Ishikawa (cell line): ENCODE measurements around the gene MAVS.
A peak's percentile ranks its signal among the peaks of the same experiment; 100 is the strongest.

ENCODE experiments used
- CEBPB ChIP-seq: IDR thresholded peaks from 2 replicates; pipeline ENCODE4 v1.6.1; 2012
- CREB1 ChIP-seq: IDR thresholded peaks from 2 replicates; pipeline ENCODE4 v1.6.1; 2012; ENCODE audit warnings: low read depth
- EGR1 ChIP-seq: IDR thresholded peaks from 2 replicates; pipeline ENCODE4 v1.6.1; 2012
- EP300 ChIP-seq: IDR thresholded peaks from 2 replicates; pipeline ENCODE4 v1.6.1; 2012; ENCODE audit warnings: borderline replicate concordance
- FOXM1 ChIP-seq: IDR thresholded peaks from 2 replicates; pipeline ENCODE4 v1.6.1; 2012; ENCODE audit warnings: low read depth, borderline replicate concordance
- MAX ChIP-seq: IDR thresholded peaks from 2 replicates; pipeline ENCODE4 v1.6.1; 2012
- NFIC ChIP-seq: IDR thresholded peaks from 2 replicates; pipeline ENCODE4 v1.6.1; 2012
- RAD21 ChIP-seq: IDR thresholded peaks from 2 replicates; pipeline ENCODE4 v1.6.1; 2012; ENCODE audit warnings: low read depth
- REST ChIP-seq: IDR thresholded peaks from 2 replicates; pipeline ENCODE4 v1.6.1; 2012; ENCODE audit warnings: low read depth, mild to moderate bottlenecking
- TAF1 ChIP-seq: IDR thresholded peaks from 2 replicates; pipeline ENCODE4 v1.6.1; 2012; ENCODE audit warnings: low read depth, mild to moderate bottlenecking
- TCF12 ChIP-seq: IDR thresholded peaks from 2 replicates; pipeline ENCODE4 v1.6.1; 2012; ENCODE audit warnings: low read depth
- TEAD4 ChIP-seq: IDR thresholded peaks from 2 replicates; pipeline ENCODE4 v1.6.1; 2012
- USF1 ChIP-seq: IDR thresholded peaks from 2 replicates; pipeline ENCODE4 v1.6.1; 2012
- YY1 ChIP-seq: IDR thresholded peaks from 2 replicates; pipeline ENCODE4 v1.6.1; 2012; ENCODE audit warnings: low read depth
- ZBTB7A ChIP-seq: IDR thresholded peaks from 2 replicates; pipeline ENCODE4 v1.6.1; 2012; ENCODE audit warnings: low read depth

Gene MAVS

GRCh38 chr20:3808544-3808943 lies 38.1 kb upstream of the MAVS start:
- TF ChIP-seq MAX (no peak), EP300 (no peak), REST (no peak), USF1 (no peak), TAF1 (no peak), NFIC (no peak), CEBPB (no peak), YY1 (no peak), ZBTB7A (no peak), TEAD4 (no peak), TCF12 (no peak), EGR1 (no peak), CREB1 (no peak)

- TF ChIP-seq USF1: peak; percentile 92
- no peak for TF ChIP-seq REST
- TF ChIP-seq CREB1: no peak
- TF ChIP-seq TCF12: peak; percentile 97
- 0 out of 2 replicates have a peak, but pooled peaks have one; percentile 56 for TF ChIP-seq ZBTB7A
- peak; percentile 96 for TF ChIP-seq EP300
- no peak for TF ChIP-seq EGR1
- no peak; the same call in 1 of the 2 replicates for TF ChIP-seq YY1
- peak; percentile 100 for TF ChIP-seq NFIC
- TF ChIP-seq MAX: peak; percentile 99
- no peak for TF ChIP-seq RAD21
- TF ChIP-seq FOXM1: peak; percentile 94
- TF ChIP-seq TEAD4: peak; percentile 70
- TF ChIP-seq CEBPB: peak; percentile 98
- no peak for TF ChIP-seq TAF1
Measured at GRCh38 chr20:3811467-3812258, 35.0 kb upstream of the MAVS start.

GRCh38 chr20:3812259-3812681 lies 34.4 kb upstream of the MAVS start:
- no peak for TF ChIP-seq CEBPB
- no peak for TF ChIP-seq MAX
- no peak for TF ChIP-seq YY1

- TF ChIP-seq REST: no peak
- no peak for TF ChIP-seq ZBTB7A
- TF ChIP-seq EP300: no peak
- no peak for TF ChIP-seq TCF12
Measured at GRCh38 chr20:3812975-3813847, 33.4 kb upstream of the MAVS start.
